ENCODE data around the gene NUP133.
"Not testable (repeated sequence)": the region's sequence is repeated elsewhere in the genome, so short reads cannot be mapped to it uniquely, and the experiment has no call there.

The NUP133 gene

DNA sequence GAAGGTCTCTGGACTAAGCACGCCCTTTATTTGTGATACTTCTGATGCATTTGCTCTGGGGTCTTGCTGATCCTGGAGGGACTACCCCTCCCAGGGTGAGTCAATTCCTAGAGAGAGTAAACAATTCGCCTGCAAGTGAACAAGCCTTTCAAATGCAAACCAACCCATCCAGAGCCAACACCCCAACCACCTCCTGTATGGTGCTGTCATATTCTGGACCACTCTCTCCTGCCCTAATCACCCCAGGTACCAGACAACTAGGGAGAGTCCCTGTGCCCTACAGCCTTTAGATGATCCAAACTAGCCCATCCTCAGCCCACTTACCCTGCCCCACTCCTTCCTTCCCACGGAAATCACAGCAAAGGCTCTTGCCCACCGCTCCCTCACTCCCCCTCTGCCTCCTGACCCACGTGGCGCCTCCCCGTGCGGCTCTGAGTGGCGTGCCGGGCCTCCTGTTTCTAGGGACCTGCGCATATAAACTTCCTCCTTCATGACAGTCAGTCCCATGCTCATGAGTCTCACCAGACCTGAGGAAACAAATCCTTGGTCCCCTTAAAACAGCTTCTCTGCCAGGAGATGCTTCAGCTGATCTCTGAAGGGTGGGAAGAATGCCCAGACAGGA, 111.4 kb downstream of the NUP133 start:
- Histone ChIP-seq H3K4me3 (ENCODE audit: low read length) (no peak overlapping the region), H3K27ac (ENCODE audit: low read depth, low read length) (no peak overlapping the region), H3K36me3 (ENCODE audit: insufficient read depth, low read length) (no peaks in the 10 kb centered on the region), H3K9me3 (ENCODE audit: insufficient read depth, low read depth, low read length) (0 out of 2 replicates have a peak, but pooled peaks cover 4% of the 10 kb centered on the region), H3K9ac (ENCODE audit: low read depth, low read length) (no peak overlapping the region), H3K27me3 (ENCODE audit: insufficient read depth, low read length) (peaks cover 21% of the 10 kb centered on the region), H3K4me1 (ENCODE audit: insufficient read depth, low read length) (peaks cover 8% of the 10 kb centered on the region)
- WGBS, result 49% methylated on average over 11 of the region's 11 CpGs

DNA sequence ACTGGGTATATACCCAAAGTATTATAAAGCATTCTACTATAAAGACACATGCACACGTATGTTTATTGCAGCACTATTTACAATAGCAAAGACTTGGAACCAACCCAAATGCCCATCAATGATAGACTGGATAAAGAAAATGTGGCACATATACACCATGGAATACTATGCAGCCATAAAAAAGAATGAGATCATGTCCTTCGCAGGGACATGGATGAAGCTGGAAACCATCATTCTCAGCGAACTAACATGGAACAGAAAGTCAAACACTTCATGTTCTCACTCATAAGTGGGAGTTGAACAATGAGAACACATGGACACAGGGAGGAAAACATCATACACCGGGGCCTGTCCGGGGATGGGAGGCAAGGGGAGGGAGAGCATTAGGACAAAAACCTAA, 113.6 kb downstream of the NUP133 start:
- WGBS, result 92% methylated on average over 5 of the region's 5 CpGs
- H3K4me1 ChIP-seq (ENCODE audit: insufficient read depth, low read length); H3K36me3 ChIP-seq (ENCODE audit: insufficient read depth, low read length); H3K4me3 ChIP-seq (ENCODE audit: low read length); H3K9ac ChIP-seq (ENCODE audit: low read depth, low read length); H3K27ac ChIP-seq (ENCODE audit: low read depth, low read length); H3K9me3 ChIP-seq (ENCODE audit: insufficient read depth, low read depth, low read length): not testable (repeated sequence)
- peaks cover 21% of the 10 kb centered on the region for H3K27me3 ChIP-seq (ENCODE audit: insufficient read depth, low read length)

DNA sequence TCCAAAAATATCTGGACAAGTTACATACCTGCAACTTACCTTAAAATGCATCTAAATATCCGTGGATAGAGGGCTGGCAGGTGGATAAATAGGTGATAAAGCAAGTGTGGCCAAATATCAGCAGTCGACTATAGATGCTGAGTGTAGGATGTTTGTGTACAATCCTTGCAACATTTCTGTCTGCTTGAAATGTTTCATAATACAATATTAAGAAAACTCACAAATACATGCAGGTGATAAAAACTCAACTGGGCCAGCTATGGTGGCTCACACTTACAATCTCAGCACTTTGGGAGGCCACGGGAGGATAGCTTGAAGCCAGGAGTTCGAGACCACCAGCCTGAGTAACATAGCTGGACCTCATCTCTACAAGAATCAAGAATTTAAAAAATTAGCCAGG, 115.2 kb downstream of the NUP133 start:
- 96% methylated on average over 4 of the region's 4 CpGs for WGBS
- H3K27me3 ChIP-seq (ENCODE audit: insufficient read depth, low read length), result peaks cover 16% of the 10 kb centered on the region

More for the DNA sequence above, 115.2 kb downstream of the NUP133 start:
- H3K27ac ChIP-seq (ENCODE audit: low read depth, low read length), result no peak overlapping the region
- no peaks in the 10 kb centered on the region for H3K36me3 ChIP-seq (ENCODE audit: insufficient read depth, low read length)
- no peak overlapping the region for H3K9ac ChIP-seq (ENCODE audit: low read depth, low read length)
- H3K9me3 ChIP-seq (ENCODE audit: insufficient read depth, low read depth, low read length), result 0 out of 2 replicates have a peak, but pooled peaks cover 4% of the 10 kb centered on the region
- H3K4me3 ChIP-seq (ENCODE audit: low read length), result no peak overlapping the region
- H3K4me1 ChIP-seq (ENCODE audit: insufficient read depth, low read length), result peaks cover 8% of the 10 kb centered on the region
